Muscle layer of colon (tissue), 2 donors: ENCODE data around the gene ITFG1.
"Not testable (repeated sequence)": the region's sequence is repeated elsewhere in the genome, so short reads cannot be mapped to it uniquely, and the experiment has no call there.

Experiments
- H3K27ac ChIP-seq: one replicate; pipeline ENCODE4 v1.7.0; 2013; ENCODE audit warnings: low read depth, mild to moderate bottlenecking, low read length, moderate library complexity
- H3K27me3 ChIP-seq, 2 donors: one replicate each; pipeline ENCODE4 v1.7.0; 2013; ENCODE audit warnings: low read length in 2 of 2, mild to moderate bottlenecking in 2 of 2; ENCODE audit not compliant: insufficient read depth in 2 of 2, control insufficient read depth in 1 of 2
- H3K36me3 ChIP-seq: one replicate; pipeline ENCODE4 v1.7.0; 2013; ENCODE audit warnings: mild to moderate bottlenecking, low read length; ENCODE audit not compliant: insufficient read depth
- H3K4me1 ChIP-seq: one replicate; pipeline ENCODE4 v1.7.0; 2013; ENCODE audit warnings: mild to moderate bottlenecking, low read length; ENCODE audit not compliant: insufficient read depth
- H3K4me3 ChIP-seq, 2 donors: one replicate each; pipeline ENCODE4 v1.7.0; 2013; ENCODE audit warnings: low read length in 2 of 2, low read depth in 1 of 2, mild to moderate bottlenecking in 1 of 2, moderate library complexity in 1 of 2
- H3K9ac ChIP-seq: one replicate; pipeline ENCODE4 v1.7.0; 2013; ENCODE audit warnings: low read length
- H3K9me3 ChIP-seq: one replicate; pipeline ENCODE4 v1.7.0; 2013; ENCODE audit warnings: mild to moderate bottlenecking, low read length
- donor health status: abdominal sarcoma.
- donor health status: Adenocarcinoma of cecum.

The ITFG1 gene

GRCh38 chr16:47470211-47470610, 9.3 kb upstream of the ITFG1 start:
- Histone ChIP-seq H3K27me3 (no peaks in the 10 kb centered on the region), H3K4me1 (peaks cover 8% of the 10 kb centered on the region), H3K36me3 (no peaks in the 10 kb centered on the region), H3K9ac (no peak overlapping the region), H3K27ac (no peak overlapping the region), H3K4me3 (no peak overlapping the region), H3K9me3 (no peaks in the 10 kb centered on the region)

DNA sequence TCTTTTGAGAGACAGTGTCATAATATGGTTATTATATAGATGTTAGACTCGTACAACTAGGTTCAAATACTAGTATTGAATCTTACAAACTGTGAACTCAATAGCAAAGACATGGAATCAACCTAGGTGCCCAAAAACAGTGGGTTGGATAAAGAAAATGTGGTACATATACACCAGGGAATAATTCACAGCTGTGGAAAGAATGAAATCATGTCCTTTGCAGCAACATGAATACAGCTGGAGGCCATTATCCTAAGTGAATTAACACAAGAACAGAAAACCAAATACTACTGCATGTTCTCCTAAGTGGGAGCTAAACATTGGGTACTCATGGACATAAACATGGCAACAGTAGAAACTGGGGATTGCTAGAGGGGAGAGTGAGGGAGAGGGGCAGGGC, 8.4 kb upstream of the ITFG1 start:
- H3K4me3 ChIP-seq, result no peak overlapping the region
- H3K4me1 ChIP-seq, result peaks cover 18% of the 10 kb centered on the region

GRCh38 chr16:47468070-47468689, 7.3 kb upstream of the ITFG1 start:
- not testable (repeated sequence) for H3K27ac ChIP-seq, H3K27me3 ChIP-seq, H3K9me3 ChIP-seq, H3K36me3 ChIP-seq, H3K9ac ChIP-seq, H3K4me3 ChIP-seq
- peaks cover 26% of the 10 kb centered on the region for H3K4me1 ChIP-seq

More for the DNA sequence above, 8.4 kb upstream of the ITFG1 start:
- Histone ChIP-seq H3K27me3 (no peaks in the 10 kb centered on the region), H3K36me3 (no peaks in the 10 kb centered on the region), H3K27ac (no peak overlapping the region), H3K9me3 (no peaks in the 10 kb centered on the region), H3K9ac (no peak overlapping the region)

- Histone ChIP-seq H3K27ac (no peak overlapping the region), H3K4me1 (peaks cover 32% of the 10 kb centered on the region), H3K9ac (no peak overlapping the region)
Observed at GRCh38 chr16:47467501-47467900, 6.6 kb upstream of the ITFG1 start.

DNA sequence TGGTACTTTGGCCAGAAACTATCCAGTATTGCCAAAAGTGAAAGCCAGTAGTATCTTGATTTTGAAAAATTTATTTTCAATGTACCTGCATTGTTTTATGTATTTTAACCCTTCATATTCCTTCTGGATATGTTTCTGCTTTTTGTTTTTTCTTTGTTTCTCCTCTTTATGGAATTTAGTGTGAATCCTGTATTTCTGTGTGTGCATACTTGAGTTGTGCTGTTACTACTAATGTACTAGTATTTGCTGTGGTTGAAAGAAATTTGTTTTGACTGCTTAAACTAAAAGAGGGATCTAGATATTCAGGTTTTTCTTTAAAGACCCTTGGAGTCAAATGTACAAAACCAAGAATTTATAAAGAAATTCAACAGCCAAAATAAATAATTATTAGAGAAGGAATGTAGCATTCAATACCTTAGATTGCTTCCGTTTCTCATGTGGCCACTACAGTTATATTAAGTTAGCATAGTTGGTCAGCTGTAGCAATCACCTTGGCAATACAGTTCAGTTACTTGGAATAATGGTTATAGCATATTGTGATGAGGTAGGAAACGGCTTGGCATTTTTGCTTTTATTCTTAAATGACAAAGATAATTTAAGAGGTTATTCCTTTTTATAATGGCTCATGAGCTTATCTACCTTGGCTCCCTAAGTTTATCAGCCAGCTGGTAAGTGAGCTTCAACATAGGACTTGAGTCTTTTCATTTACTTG, 5.2 kb upstream of the ITFG1 start:
- Histone ChIP-seq H3K9ac (no peak overlapping the region), H3K36me3 (no peaks in the 10 kb centered on the region), H3K4me1 (peaks cover 32% of the 10 kb centered on the region), H3K9me3 (no peaks in the 10 kb centered on the region), H3K4me3 (no peak overlapping the region), H3K27ac (peak overlapping the region; percentile 14), H3K27me3 (no peaks in the 10 kb centered on the region)

More at GRCh38 chr16:47467501-47467900, 6.6 kb upstream of the ITFG1 start:
- no peaks in the 10 kb centered on the region for H3K9me3 ChIP-seq
- H3K36me3 ChIP-seq, result no peaks in the 10 kb centered on the region
- H3K27me3 ChIP-seq, result no peaks in the 10 kb centered on the region
- no peak overlapping the region for H3K4me3 ChIP-seq

DNA sequence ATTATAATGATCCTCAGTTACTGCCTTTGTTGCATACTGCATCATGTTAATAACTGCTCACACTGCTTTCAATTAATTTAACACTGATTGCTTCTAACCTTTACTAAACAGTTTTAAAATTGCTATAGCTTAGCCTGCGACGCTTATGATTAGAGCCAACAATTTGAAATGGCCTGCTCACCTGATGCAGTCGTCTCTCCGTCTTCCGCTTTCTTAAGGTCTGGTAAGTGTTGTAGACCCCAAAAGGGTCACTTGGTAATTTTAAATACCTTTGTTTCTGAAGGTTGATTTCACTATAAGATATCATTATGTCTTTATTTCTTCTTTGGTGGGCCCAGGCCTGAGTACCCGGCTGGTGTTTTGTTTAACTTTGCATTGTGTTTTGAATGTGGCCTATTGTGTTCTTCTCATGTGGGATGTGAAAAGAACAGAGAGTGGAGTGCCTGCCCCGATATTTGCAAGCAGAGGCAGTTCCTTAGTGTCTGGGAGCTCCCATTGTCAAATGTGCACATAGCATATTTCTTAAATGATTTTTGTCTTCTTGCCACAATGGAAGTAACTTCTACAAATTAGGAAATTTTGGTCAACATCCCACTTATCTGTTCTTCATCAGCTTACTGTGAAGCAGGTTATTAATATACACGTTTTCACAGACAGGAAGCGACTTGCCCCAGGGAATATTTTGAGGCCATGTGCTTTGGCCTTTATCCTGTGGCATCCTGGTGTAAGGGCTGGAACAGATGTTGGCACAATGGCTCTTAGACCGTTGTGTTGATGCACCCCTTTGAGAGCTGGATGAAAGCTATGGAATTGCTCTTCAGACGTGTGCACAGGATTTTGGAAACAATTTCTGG, 3.1 kb upstream of the ITFG1 start:
- Histone ChIP-seq H3K27me3 (no peaks in the 10 kb centered on the region), H3K27ac (no peak overlapping the region), H3K9ac (no peak overlapping the region), H3K4me1 (peaks cover 46% of the 10 kb centered on the region), H3K36me3 (no peaks in the 10 kb centered on the region), H3K9me3 (no peaks in the 10 kb centered on the region), H3K4me3 (no peak overlapping the region)

GRCh38 chr16:47461598-47462266, 869 bp upstream of the ITFG1 start:
- peak overlapping the region; percentile 93 for H3K27ac ChIP-seq
- H3K27me3 ChIP-seq, result no peaks in the 10 kb centered on the region
- H3K36me3 ChIP-seq, result peaks cover 8% of the 10 kb centered on the region
- peak overlapping the region; percentile 95 to 98 for H3K4me3 ChIP-seq
- peak overlapping the region; percentile 66 for H3K9ac ChIP-seq
- H3K9me3 ChIP-seq, result no peaks in the 10 kb centered on the region
- peaks cover 46% of the 10 kb centered on the region for H3K4me1 ChIP-seq

- H3K9ac ChIP-seq, result peak overlapping the region; percentile 97
- peak overlapping the region; percentile 95 to 98 for H3K4me3 ChIP-seq
- H3K4me1 ChIP-seq, result peaks cover 40% of the 10 kb centered on the region
- peak overlapping the region; percentile 93 for H3K27ac ChIP-seq
- H3K36me3 ChIP-seq, result peaks cover 8% of the 10 kb centered on the region
- no peaks in the 10 kb centered on the region for H3K9me3 ChIP-seq
- H3K27me3 ChIP-seq, result no peaks in the 10 kb centered on the region
Observed at GRCh38 chr16:47460359-47460710, 528 bp downstream of the ITFG1 start.

DNA sequence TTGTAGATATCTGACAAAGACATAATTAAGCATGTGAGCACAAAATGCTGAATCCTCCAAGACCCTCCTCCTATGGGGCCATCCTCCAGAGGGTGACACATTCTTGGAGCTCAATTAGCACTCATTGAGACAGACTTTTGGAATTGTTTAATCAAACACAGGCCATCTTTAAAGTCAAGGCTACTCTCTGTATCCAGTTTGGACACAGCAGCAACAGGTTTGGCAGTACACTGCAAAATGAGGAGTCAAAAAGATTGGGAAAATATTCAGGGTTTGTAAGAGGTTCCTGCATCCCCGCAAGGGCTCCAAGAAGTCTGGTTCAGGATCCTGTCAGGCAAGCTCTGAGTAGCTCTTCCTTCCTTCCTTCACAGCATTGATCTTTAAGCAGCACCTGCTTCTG, 1.3 kb downstream of the ITFG1 start:
- H3K36me3 ChIP-seq, result peaks cover 8% of the 10 kb centered on the region
- peak overlapping the region; percentile 97 for H3K9ac ChIP-seq
- no peak overlapping the region for H3K27ac ChIP-seq
- H3K9me3 ChIP-seq, result no peaks in the 10 kb centered on the region
- H3K4me3 ChIP-seq, result peak overlapping the region; percentile 95 to 98
- H3K27me3 ChIP-seq, result no peaks in the 10 kb centered on the region
- H3K4me1 ChIP-seq, result peaks cover 33% of the 10 kb centered on the region

GRCh38 chr16:47458331-47458730, 2.5 kb downstream of the ITFG1 start:
- Histone ChIP-seq H3K4me3 (no peak overlapping the region), H3K27ac (no peak overlapping the region), H3K4me1 (peaks cover 22% of the 10 kb centered on the region), H3K36me3 (peaks cover 11% of the 10 kb centered on the region), H3K9me3 (no peaks in the 10 kb centered on the region), H3K9ac (no peak overlapping the region), H3K27me3 (no peaks in the 10 kb centered on the region)

DNA sequence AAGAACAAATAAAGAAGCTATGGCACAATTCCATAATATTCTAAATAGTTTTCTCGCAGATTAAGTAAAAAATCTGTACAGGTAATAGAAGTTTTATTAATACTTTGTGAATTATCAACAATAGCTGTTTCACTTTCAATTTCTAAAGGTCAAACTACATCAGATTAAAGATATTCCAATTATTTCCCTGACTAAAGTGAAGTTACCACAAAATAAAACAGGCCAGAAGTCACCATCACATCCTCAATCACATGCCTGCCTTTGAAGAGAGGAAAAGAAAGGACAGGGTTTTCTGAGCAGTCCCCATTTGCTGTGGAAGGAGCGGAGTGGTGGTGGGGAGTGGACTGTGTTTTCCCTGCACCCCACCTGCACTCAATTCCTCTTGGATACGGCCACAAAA, 11.1 kb downstream of the ITFG1 start:
- H3K4me1 ChIP-seq, result no peaks in the 10 kb centered on the region
- H3K27ac ChIP-seq, result no peak overlapping the region
- H3K36me3 ChIP-seq, result peaks cover 32% of the 10 kb centered on the region
- no peaks in the 10 kb centered on the region for H3K9me3 ChIP-seq
- H3K4me3 ChIP-seq, result no peak overlapping the region
- no peak overlapping the region for H3K9ac ChIP-seq
- no peaks in the 10 kb centered on the region for H3K27me3 ChIP-seq
